ENCODE measurements around the gene MYO3B. TPM values are rescaled to one million over a fixed set of nuclear protein-coding genes. Genes with fewer than 3 reads are reported as not detected.

Gene MYO3B
- total RNA-seq, 3 donors from 2014 or later (not counting 1 experiment from before 2014, with no cell fraction given), result 0.68 to 0.88 (median 0.75) TPM

DNA sequence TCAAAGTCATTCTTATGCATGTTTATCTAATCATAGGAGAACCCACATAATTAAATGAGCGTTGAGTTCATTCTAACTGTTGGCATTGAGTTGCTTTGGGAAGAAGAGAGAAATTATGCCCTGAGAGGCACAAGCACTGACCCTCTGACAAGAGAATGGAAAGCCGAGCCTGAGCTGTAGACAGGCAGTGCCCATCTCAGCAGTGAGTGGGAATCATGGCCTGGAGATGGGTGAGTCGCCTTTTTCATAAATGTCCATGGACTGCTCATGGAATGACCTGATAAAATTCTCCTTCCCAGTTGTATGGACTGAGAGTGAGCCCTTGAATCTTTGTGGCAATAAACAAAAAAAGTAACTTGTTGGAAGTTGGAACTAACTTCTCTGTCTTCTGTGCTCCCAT is 21.4 kb upstream of the MYO3B start:
- ATAC-seq, result no peak
- Mint-ChIP-seq H3K9me3 (peaks cover 0 to 2% of the 10 kb centered on the region in 2 donors), H3K4me1 (peaks cover 0 to 6% of the 10 kb centered on the region in 2 donors), H3K27me3 (ENCODE audit: low read depth in 2 of 2) (no peaks in the 10 kb centered on the region), H3K27ac (no peak overlapping the region), H3K4me3 (no peak overlapping the region), H3K36me3 (no peaks in the 10 kb centered on the region)
- H3K4me1 ChIP-seq (ENCODE audit: control insufficient read depth, insufficient read depth, low read length), result no peaks in the 10 kb centered on the region
- no peaks in the 10 kb centered on the region for H3K9me3 ChIP-seq (ENCODE audit: control insufficient read depth, insufficient read depth, low read length)
- 90% methylated on average over 3 of the region's 3 CpGs for WGBS (ENCODE audit: insufficient coverage)
- H3K36me3 ChIP-seq (ENCODE audit: control insufficient read depth, insufficient read depth, low read length), result no peaks in the 10 kb centered on the region
- H3K27ac ChIP-seq (ENCODE audit: low read length), result no peak overlapping the region
- intact Hi-C loops (cut with micrococcal nuclease), result no loop called here
- no peaks in the 10 kb centered on the region for H3K27me3 ChIP-seq (ENCODE audit: control insufficient read depth, insufficient read depth, low read length)
- no peak for DNase-seq
- TF ChIP-seq, protein P1, sequence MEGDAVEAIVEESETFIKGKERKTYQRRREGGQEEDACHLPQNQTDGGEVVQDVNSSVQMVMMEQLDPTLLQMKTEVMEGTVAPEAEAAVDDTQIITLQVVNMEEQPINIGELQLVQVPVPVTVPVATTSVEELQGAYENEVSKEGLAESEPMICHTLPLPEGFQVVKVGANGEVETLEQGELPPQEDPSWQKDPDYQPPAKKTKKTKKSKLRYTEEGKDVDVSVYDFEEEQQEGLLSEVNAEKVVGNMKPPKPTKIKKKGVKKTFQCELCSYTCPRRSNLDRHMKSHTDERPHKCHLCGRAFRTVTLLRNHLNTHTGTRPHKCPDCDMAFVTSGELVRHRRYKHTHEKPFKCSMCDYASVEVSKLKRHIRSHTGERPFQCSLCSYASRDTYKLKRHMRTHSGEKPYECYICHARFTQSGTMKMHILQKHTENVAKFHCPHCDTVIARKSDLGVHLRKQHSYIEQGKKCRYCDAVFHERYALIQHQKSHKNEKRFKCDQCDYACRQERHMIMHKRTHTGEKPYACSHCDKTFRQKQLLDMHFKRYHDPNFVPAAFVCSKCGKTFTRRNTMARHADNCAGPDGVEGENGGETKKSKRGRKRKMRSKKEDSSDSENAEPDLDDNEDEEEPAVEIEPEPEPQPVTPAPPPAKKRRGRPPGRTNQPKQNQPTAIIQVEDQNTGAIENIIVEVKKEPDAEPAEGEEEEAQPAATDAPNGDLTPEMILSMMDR (IDR thresholded peaks at IDR 0.05), result no peak
- H3K4me3 ChIP-seq (ENCODE audit: low read length), result no peak overlapping the region

DNA sequence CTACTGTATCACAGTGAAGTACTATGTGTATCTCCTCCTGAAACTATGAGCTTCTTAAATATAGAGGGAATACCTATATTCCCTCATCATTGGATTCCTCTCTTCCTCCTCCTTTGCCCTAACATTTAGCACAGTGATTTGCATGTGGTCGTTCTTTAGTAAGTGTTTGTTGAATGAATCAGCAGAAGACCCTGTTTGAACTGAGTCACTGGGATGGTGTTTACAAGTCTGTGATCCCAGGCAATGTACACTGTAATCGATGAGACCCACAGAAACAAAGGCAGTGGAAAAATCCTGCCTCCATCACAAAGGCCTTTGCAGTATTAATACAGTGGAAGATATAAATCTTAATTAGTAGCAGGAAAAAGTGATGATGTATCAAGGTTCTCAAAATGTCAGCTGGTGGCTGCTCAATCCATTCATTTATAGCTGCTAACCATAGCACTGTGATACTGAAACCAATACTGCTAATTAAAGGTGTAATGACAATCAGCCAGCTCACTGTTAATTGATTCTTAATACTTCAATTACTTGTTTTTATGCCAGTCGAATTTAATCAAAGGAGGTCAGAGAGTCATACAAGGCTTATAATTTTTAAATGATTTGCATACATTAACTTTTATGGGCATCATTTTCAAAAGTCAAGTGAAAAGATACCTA is 20.8 kb upstream of the MYO3B start:
- 80% methylated on average over 2 of the region's 3 CpGs for WGBS (ENCODE audit: insufficient coverage)
- no peak overlapping the region for H3K4me3 Mint-ChIP-seq
- DNase-seq (no peak), ATAC-seq (no peak)
- intact Hi-C loops (cut with micrococcal nuclease), result no loop called here
- Histone ChIP-seq H3K27ac (ENCODE audit: low read length) (no peak overlapping the region), H3K4me1 (ENCODE audit: control insufficient read depth, insufficient read depth, low read length) (no peaks in the 10 kb centered on the region), H3K27me3 (ENCODE audit: control insufficient read depth, insufficient read depth, low read length) (no peaks in the 10 kb centered on the region), H3K4me3 (ENCODE audit: low read length) (no peak overlapping the region), H3K9me3 (ENCODE audit: control insufficient read depth, insufficient read depth, low read length) (no peaks in the 10 kb centered on the region), H3K36me3 (ENCODE audit: control insufficient read depth, insufficient read depth, low read length) (no peaks in the 10 kb centered on the region)
- peaks cover 0 to 1% of the 10 kb centered on the region in 2 donors for H3K9me3 Mint-ChIP-seq
- no peaks in the 10 kb centered on the region for H3K36me3 Mint-ChIP-seq
- H3K27me3 Mint-ChIP-seq (ENCODE audit: low read depth in 2 of 2), result peaks cover 0 to 2% of the 10 kb centered on the region in 2 donors
- H3K27ac Mint-ChIP-seq, result no peak overlapping the region
- TF ChIP-seq, protein P1 (IDR thresholded peaks at IDR 0.05), result no peak
- H3K4me1 Mint-ChIP-seq, result peaks cover 0 to 9% of the 10 kb centered on the region in 2 donors

DNA sequence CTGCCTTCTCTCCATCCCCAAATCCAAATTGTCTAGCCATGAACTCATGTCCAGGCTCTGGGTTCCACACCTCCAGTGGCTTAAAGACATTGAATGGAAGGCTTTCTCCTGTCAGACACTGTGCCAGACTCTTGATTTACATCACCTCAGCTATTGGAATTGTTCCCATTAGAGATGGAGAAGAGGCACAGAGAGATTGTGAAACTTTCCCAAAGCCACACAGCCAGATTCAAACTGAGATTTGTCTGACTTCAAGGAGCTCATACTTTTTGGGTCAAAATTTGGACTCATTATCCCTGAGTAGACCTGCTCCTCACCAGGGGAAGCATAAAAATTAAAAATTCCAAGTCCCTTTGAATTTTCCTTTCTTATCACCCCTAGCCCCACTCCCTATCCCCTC is 18.9 kb upstream of the MYO3B start:
- intact Hi-C loops (cut with micrococcal nuclease), result no loop called here
- H3K9me3 ChIP-seq (ENCODE audit: control insufficient read depth, insufficient read depth, low read length), result no peaks in the 10 kb centered on the region
- Mint-ChIP-seq H3K4me3 (no peak overlapping the region), H3K27me3 (ENCODE audit: low read depth in 2 of 2) (peaks cover 5 to 9% of the 10 kb centered on the region in 2 donors), H3K36me3 (no peaks in the 10 kb centered on the region), H3K4me1 (peaks cover 0 to 10% of the 10 kb centered on the region in 2 donors), H3K9me3 (no peaks in the 10 kb centered on the region), H3K27ac (no peak overlapping the region)
- DNase-seq, result no peak
- ATAC-seq, result no peak
- H3K4me1 ChIP-seq (ENCODE audit: control insufficient read depth, insufficient read depth, low read length), result no peaks in the 10 kb centered on the region
- H3K4me3 ChIP-seq (ENCODE audit: low read length), result no peak overlapping the region
- no peaks in the 10 kb centered on the region for H3K27me3 ChIP-seq (ENCODE audit: control insufficient read depth, insufficient read depth, low read length)
- no peak overlapping the region for H3K27ac ChIP-seq (ENCODE audit: low read length)
- H3K36me3 ChIP-seq (ENCODE audit: control insufficient read depth, insufficient read depth, low read length), result no peaks in the 10 kb centered on the region
- TF ChIP-seq, protein P1 (IDR thresholded peaks at IDR 0.05), result no peak
